ENCODE results near the gene CNIH1.

CNIH1 gene

DNA sequence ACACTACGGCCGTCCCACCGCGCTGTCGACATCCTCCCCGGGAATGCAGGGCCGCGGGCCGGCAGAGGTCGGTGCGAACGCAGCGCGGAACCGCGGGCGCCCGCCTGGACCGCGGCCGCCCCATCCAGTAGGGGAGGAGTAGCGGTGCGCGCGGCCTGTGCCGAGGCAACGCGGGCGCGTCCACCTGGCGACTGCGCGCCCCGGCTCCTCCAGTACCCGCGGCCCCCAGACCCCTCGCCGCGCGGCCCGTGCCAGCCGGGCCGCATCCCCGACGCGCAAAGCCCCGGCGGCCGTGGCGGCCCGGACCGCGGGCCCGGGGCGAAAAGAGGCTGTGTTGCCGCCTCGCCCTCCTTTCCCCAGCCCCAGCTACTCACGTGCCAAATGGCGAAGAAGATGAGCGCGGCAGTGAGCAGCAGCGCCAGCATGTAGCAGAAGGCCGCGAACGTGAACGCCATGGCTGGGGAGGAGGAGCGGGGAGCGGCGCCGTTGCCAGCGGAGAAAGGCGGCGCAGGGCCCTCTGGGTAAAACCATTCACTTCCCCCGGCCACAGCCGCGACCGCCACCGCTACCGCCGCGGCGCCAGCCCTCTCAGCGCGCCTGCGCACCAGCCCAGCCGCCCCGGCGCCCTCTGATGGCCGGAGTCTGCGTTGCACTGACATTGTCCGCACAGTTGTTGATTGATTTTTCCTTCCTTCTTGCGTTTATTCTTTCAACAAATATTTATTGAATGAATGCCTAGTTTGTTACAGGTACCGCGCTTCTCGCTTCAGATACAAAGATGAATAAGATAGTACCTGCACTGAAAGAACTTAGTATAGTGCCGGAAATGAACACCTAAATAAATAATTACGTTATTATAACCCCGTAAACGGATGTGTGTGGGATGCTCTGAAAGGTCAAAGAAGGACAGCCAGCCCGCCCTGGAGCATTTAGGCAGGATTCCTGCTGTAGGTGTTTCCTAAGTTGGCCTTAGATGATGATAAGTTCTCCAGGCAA, at the start of gene CNIH1:
Gene CNIH1, minus strand, starts transcription at position 502 of the 996 bp plus-strand sequence. Its CDS starts 47 bp downstream, at position 455.
- DNase-seq = peak; percentile 96

DNA sequence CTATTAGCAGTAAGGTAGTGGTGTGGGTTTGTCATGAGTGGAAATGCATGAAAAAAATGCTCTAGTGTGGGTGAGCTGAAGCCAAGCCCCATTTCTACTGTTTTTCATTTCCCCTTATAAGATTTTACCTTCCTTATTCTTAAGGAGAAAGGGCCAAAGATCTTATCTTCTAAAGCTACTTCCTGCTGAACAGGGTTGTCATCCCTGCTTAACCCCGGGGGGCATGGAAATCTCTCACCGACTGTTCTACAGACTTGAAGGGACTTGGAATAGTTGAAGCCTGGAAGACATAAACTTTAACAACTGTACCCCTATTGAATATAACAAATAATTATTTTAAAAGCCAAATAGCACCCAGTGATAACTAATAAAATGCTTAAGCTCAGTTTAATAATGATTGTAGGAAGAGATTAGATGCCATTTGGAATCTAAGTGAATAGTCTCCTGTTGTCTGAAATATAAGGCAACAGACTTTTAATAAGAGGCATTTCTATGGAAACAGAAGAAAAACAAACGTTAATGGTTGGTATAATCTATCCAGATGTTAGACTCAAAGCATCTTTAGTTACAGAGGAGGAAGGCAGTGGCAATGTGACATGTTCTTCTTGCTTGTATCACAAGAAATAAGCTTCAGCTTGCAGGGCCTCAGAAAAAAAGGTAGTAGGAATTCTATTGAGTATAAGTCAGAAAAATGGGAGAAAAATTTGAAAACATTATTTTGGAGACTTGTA, 49.4 kb upstream of the CNIH1 start:
- no peak for DNase-seq

DNA sequence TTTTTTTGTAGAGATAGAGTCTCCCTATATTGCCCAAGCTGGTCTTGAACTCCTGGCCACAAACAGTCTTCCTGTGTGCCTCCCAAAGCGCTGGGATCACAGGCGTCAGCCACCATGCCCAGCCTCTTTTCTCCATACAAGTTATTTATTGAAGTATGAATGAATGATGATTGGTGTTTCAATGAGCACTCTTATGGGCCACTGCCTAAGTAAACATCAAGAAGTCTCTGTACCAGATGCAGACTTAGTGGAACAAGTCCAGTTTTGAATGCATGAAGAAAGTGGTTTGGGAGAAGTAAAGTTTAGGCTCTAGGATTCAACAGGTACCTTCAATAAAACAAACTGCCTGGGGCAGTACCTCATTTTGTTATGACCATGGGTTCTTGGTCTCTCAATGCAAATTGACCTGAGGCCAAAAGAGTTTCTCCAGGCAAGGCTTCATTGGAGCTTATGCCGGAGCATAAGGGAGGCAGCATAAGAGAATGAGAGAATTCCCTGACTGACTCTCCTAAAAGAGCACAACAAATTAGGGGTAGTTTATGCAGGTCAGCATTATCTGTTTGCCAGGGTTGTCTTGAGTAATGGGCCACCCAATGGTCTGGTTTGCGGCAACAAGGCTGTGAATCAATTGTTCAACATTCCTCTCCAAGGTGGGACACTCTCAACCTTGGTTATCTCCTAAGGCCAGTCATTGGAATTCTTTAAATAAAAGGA, 48.7 kb upstream of the CNIH1 start:
- no peak for DNase-seq

DNA sequence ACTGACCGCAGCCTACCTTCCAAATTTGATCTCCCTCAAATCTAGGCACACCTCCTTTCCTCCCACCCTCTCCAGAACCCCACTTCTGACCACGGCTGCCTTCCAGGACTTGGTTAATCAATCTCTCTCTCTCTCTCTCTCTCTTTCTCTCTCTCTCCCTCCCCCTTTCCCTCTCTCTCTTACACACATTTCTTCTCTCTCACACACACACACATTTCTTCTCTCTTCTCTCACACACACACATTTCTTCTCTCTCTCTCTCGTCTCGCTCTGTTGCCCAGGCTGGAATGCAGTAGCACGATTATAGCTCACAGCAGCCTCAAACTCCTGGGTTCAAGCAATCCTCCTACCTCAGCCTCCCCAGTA, 48.1 kb upstream of the CNIH1 start:
- DNase-seq = no peak

DNA sequence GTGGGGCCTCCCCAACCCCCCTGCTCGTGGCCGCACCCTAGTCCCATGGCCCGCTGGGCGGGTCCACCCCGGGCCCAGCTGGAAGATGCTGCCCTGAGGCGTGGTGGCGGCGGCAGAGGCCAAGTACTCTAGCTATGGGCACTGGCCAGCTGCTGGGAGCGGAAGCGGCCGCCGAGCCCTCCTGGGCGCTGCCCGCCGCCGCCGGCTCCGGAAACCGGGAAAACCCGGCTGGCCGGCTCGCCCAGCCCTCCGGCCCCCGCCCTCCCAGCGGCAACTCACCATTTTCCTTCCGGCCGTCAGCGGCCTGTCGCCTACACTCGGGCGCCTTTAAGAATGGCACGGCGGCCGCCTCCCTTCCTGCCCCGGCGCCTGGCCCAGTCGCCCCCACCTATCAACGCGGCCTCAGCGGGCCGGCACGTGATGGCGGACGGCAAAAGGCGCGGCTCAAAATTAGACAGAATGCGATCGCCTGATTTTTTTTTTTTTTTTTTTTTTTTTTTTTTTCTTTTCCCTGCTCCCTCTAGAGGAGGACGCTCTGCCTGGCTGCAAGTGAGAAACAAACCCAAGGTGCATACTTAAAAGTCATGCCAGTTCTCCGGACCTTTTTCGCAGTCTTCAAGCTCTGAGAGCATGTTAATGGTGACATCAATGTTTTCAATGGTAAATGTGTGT, 47.6 kb upstream of the CNIH1 start, which contains the start of gene GMFB:
Gene GMFB, minus strand, starts transcription at position 335 of the 672 bp plus-strand sequence. Its CDS starts 53 bp downstream, at position 282.
- DNase-seq = peak; percentile 94

DNA sequence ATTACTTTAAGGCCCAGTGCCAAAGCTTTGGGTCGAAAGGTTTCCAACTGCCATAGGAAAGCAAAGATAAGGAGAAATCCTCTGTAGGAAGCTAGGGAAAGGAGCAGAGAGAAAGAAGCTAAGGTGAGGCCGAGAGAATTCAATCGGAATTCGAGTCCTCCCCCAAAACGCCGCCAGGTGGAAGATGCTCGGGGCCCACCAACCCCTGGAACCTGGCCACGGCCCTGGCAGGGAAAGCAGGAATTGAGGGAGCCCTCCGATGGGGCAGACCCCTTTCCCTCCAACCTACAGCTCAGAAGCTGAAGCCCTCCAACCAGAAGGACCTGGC, 47.1 kb upstream of the CNIH1 start:
- no peak for DNase-seq

DNA sequence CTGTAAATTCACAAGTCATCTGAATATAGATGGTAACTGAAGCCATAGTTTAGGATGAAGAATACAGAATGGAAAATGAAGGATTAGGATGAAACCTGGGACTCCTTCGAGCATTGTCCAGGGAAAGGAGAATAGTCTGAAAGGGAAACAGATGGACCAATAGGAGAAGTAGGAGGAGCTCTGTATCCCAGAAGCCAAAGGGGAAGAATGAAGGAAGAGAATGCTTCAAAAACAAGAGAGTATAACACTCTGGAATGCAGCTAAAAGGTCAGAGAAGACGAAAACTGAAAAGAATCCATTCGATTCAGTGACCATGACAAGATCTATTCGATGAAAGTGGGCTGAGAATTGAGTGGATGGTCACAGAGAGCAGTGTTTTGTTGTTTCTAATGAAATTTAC, 46.6 kb upstream of the CNIH1 start:
- no peak for DNase-seq

DNA sequence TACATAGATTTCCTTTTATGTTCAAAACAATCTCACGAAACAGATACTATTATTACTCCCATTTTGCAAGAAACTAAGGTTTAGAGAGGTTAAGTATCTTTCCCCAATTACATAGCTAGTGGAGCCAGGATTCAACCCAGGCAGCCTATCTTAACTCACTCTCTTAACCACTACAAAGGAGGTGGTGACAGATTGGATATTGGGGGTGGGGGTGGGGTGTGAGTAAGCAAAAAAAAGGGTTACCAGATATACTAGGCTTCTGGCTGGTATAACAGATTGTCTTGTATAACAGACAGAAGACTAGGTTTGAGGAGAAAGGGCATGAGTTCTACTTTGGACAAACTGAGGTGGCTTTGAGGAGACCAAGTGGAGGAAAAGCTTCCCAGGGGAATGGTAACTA, 45.5 kb upstream of the CNIH1 start:
- DNase-seq = no peak

DNA sequence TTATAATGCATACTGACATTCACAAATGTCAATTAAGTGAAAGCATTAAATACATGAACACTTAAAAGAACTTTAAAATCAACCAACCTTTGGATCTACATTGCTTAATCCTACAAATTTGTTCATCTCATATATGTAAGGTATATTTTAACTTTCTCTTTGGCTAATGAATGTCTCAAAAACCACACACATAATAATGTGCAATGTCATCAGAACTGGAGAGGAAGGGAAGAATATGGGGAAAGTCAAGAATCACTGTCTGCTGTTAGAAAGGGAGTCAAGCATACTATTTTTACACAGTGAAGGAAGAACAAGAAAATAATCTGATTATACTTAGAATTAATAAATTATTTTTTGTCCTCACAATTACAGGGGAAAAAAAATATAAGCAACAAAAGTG, 42.7 kb upstream of the CNIH1 start:
- no peak for DNase-seq

DNA sequence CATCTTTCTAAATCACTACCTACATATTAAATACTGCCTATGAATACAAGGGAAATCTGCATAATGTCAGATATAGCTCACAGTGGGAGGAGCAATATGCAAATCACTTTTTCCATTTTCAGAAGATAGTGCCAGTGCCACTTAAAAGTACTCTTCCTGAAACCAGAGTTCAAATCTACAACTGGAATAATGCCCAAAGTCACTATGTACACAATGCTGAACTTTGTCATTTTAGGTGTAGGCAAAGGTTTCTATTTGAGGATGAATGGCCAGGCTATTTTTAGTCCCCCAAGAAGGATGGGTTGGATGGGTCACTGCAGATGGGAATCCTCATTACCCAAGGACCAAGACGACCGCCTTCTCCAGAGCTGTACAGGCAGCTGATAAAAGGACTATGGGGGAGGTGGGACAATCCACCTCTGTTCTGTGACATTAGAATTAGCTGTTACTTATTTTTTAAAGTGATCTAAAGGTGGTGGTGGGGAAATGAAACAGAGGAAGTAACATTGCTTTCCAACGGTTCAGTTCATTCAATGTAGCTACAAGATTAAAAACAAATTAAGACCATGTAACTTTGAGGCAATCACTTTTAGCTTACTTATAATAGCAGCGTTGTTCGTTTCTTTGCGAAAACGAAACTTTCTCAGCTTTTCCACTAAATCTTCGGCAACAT, 42.0 kb upstream of the CNIH1 start:
- no peak for DNase-seq

DNA sequence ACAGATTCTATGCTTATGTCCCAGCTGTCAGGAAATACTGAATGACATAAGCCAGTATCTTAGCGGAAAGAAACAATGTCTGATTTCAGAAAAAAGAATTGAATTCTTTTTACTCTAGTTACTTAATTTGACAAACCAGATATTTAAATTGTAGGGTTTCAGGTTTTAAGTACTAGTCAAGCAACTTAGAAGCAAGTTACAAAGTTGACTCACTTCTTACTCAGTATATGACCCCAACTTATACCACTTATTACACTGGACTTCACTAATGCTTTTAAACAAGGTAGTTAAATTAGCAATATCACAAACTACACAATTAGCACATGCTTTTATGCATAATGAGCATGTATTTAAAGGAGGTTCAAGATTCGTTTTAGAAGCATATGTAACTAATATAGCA, 40.5 kb upstream of the CNIH1 start:
- no peak for DNase-seq

DNA sequence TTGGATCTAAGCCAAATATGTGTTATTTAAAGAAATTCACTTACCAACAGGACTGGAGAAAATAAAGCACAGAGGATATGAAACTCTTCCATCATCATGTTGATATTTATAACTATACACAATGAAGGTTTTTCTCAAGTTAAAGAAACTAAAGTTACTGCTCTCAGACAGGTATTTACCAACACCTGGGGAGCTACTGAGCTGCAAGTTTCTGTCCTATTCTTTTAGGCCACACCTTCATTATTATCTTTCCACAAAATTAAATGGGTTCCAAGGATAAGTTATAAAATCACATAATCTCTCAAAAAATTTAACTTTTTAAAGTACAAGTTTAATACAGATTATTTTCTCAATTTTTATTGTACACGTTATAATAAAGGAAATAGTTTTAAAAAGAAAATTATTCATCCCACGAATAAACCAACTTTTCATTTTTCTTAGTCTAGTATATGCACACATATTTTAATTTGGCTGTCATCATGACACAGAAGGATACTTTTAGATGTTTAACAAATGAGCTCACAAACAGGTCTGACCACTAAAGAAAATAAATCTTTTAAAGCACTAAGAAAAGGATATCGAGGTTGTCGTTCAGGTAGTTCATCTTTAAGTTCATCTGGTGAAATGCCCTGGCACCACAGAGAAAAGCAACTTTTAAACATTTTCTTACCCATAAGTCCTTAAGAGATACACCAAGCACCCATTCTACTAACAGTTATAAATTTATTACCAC, 39.8 kb upstream of the CNIH1 start:
- no peak for DNase-seq

DNA sequence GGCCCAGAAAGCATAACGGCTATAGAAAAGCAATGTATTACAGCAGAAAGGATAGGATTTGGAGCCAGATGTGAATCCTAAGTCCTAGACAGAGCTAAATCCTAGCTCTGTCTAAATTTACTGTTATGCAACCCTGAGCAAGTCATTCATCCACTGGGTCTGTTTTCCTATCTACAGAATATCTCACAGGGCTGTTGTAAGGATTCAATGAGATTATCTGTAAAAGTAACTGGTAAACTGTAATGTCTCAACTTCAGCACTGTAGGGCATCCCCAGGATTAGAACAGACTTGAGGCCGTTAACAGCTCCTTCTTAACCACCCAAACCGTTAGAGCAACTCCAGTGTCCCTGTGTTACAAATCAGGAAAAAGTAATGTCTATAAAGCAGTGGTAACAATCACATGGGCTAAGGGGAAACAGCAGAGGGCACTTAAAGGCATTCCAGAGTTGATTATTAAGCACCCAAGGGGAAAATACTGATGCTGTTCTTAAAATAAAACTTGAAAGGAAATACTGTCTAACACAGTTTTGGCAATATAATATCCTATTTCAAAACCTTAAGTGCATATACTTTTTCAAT, 37.6 kb upstream of the CNIH1 start:
- DNase-seq = no peak

DNA sequence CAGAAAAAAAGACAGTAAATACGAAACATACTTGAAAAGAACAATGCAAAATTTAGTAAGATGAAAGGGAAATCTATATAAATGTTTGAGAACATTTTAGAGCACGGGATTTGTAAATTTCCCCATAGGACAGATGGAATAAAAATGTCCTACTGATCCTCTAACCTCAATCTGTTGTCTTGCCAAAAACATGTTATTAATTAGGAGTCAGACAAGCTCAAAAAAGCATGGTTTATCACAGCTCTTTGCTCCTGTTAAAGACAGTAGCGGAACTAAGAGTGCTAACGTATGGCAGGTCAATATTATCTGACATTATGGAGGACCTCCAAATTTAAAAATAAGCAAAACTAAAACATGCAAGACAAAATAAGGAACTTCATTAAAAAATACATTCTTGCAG, 34.7 kb upstream of the CNIH1 start:
- no peak for DNase-seq

DNA sequence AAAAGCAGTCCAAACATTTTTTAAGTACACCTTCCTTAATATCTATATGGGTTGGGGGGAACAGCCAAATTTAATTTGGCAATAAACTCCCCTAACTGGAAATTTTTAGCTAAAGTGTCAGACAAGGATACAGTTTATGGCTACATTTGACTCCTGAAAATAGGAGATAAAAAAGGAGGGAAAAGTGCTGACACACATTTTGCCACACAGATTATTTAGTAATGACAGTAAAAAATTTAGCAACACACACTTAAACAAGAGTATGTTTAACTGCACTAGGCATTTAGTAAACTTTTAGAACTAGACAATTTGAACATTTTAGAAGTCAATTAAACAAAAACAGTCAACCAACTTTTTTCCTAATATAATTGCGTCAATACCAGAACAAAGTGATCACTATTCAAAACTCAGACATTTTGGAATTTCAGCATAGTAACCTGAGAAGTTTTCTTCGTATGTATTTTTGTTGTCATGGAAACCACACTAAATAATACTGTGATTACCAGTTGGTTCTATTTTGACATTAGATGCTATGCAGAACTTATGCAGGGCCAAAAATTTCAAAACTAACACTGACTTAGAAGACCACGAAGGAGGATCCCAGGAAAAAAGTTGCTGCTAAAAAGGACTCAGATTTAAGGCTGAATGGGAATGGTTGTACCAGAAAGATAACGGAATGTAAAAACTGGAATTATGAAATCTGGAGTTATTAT, 34.2 kb upstream of the CNIH1 start:
- no peak for DNase-seq

DNA sequence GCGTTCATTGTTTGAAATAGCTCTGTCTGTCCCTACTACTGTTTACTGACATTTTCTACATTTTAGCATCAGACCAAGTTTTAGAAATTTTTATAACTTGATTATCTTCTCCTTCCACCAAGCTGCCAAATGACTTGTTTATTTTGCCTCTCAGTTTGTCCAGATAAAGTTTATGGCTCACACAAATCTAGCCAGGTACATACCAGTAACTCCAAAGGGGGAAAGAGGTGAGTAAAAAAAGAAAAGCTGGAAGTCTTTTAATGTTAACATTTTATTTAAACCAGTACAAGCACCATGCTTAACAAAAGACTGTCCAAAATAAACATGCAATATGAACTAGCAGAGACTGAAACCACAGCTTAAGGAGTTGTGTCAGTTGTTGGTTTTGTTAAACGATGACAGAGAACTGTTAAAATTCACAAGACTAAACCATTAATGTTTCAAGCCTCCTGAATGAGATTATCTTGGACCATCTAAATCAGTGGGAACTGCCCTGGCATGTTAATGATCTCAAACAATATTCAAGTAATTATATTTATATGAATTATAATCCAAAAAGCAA, 33.1 kb upstream of the CNIH1 start:
- DNase-seq = no peak

DNA sequence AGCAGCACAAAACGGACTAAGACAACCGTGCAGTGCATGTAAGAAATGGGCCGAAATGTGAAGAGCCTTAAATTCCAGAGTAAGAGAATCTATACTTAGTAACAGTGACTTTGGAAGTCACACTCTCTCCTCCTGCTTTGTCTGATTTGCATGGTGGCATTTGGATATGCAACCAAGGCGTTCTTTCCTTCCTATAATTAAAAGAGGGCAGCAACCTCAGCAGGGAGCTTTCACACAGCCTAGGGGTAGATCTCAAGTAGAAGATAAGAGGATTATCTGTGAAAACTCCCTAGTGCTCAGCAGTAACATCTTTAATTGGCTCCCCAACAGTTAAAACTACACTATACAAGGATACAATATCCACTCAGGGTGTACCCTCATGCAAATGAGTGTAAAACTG, 31.1 kb upstream of the CNIH1 start:
- no peak for DNase-seq

DNA sequence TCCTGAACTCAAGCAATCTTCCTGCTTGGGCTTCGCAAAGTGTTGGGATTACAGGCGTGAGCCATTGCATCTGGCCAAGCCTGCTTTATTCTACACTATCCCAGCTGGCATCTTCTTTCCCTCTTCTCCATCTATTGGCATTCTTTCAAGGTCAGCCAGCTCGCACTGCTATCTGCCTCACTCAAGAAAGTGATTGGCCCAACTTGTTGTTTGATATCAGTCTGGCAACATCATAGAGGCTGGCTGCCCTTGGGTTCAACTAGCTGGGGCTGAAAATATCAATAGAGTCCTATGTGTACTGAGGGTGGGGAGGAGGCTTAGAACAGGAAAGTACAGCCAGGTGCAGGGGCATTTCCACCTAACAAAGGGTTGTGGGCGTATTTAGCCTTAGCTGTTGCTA, 30.5 kb upstream of the CNIH1 start:
- DNase-seq = no peak

DNA sequence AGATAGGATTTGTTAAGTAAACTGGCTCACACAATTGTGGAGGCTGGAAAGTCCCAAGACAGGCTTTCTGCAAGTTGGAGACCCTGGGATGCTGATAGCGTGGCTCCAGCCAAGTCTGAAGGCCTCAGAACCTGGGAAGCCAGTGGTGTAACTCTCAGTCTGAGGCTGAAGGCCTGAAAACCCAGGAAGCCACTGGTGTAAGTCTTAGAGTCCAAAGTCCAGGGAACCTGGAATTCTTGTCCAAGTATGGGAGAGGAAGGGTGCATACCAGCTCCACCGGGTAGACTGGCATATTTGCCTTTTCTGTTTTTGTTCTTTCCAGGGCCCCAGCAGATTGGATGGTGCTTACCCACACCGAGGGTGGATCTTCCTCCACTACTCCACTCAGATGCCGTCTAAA, 29.5 kb upstream of the CNIH1 start:
- no peak for DNase-seq

DNA sequence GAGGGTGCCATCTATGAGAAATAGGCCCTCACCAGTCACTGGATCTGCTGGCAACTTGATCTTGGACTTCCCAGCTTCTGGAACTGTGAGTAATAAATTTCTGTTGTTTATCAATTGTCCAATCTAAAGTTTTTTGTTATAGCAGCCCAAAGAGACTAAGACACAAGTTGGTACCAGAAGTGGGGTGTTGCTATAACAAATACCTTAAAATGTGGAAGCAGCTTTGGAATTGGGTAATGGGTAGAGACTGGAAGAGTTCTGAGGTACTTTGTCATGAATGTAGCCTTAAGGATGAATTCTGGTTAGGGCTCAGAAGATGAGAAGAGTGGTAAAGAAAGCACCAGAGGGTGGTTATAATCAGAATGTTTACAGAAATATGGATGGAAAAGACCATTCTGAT, 26.1 kb upstream of the CNIH1 start:
- no peak for DNase-seq

Measured in femur (tissue), 1 donor.